H1 (cell line): Measurements from ENCODE around the gene BCL2L11. TPM values are rescaled to one million over a fixed set of nuclear protein-coding genes. Genes with fewer than 3 reads are reported as not detected.

Experiments used
- CTCF ChIA-PET: fragments of 300-600 bp; sonication (Branson Sonifier 250); formaldehyde crosslinking; loops from one replicate; lab custom pipeline; 2021; ENCODE audit not compliant: partially characterized antibody; lab: Charles Lee
- POLR2A ChIA-PET: fragments of 300-600 bp; sonication (Branson Sonifier 250); formaldehyde crosslinking; loops from one replicate; lab custom pipeline; 2021; ENCODE audit warnings: inconsistent platforms; ENCODE audit not compliant: partially characterized antibody; lab: Charles Lee
- DNase-seq, 2 experiments: peaks; one replicate each; pipeline versions ENCODE4 v3.0.0 to v3.0.0-alpha.2; 2010 to 2022; ENCODE audit warnings: low spot score in 2 of 2, low read depth in 1 of 2, mixed read lengths in 1 of 2
- FAIRE-seq: peaks from 2 replicates; lab custom pipeline; 2011; peaks lifted over from hg19 to GRCh38; lab: Jason Lieb, UNC
- H2AFZ ChIP-seq: 2 replicates; pipeline ENCODE4 v1.8.1; 2012; ENCODE audit warnings: low read length, inconsistent platforms
- H2AK5ac ChIP-seq: 2 replicates; pipeline ENCODE4 v1.6.1; 2013; ENCODE audit warnings: low read depth, low read length
- H2BK120ac ChIP-seq: replicated peaks from 2 replicates; pipeline ENCODE3; 2013; ENCODE audit warnings: low read depth, low read length, inconsistent platforms
- H2BK12ac ChIP-seq: 2 replicates; pipeline ENCODE4 v1.6.1; 2013; ENCODE audit warnings: low read depth, low read length
- H2BK15ac ChIP-seq: 2 replicates; pipeline ENCODE4 v1.6.1; 2013; ENCODE audit warnings: low read length
- H2BK20ac ChIP-seq: 2 replicates; pipeline ENCODE4 v1.6.1; 2013; ENCODE audit warnings: low read length
- H2BK5ac ChIP-seq: 2 replicates; pipeline ENCODE4 v1.6.1; 2013; ENCODE audit warnings: low read depth, low read length
- H3K14ac ChIP-seq: 2 replicates; pipeline ENCODE4 v1.6.1; 2013; ENCODE audit warnings: inconsistent platforms; ENCODE audit not compliant: insufficient read length
- H3K18ac ChIP-seq: 2 replicates; pipeline ENCODE4 v1.6.1; 2013; ENCODE audit warnings: low read length; ENCODE audit errors: extremely low read depth
- H3K23ac ChIP-seq: 2 replicates; pipeline ENCODE4 v1.6.1; 2013; ENCODE audit warnings: inconsistent platforms; ENCODE audit not compliant: insufficient read length
- H3K23me2 ChIP-seq: 2 replicates; pipeline ENCODE4 v1.6.1; 2013; ENCODE audit warnings: low read depth, low read length
- H3K27ac ChIP-seq: 2 replicates; pipeline ENCODE4 v1.6.1; 2011; ENCODE audit warnings: low read depth, low read length, inconsistent platforms
- H3K27me3 ChIP-seq, 4 experiments: replicated peaks in 1 of 4; 1 replicate in 1 of 4; 2 replicates in 3 of 4; pipeline versions ENCODE4 v1.6.1 to v1.8.1; 2011 to 2013; ENCODE audit warnings: low read length in 3 of 4, mild to moderate bottlenecking in 3 of 4, inconsistent platforms in 2 of 4, mixed read lengths in 2 of 4, moderate library complexity in 1 of 4; ENCODE audit not compliant: control insufficient read depth in 3 of 4, insufficient read depth in 3 of 4; ENCODE audit errors: extremely low read depth in 1 of 4
- H3K36me3 ChIP-seq, 4 experiments: 2 replicates each; pipeline versions ENCODE4 v1.6.1 to v1.8.1; 2011 to 2013; ENCODE audit warnings: mild to moderate bottlenecking in 4 of 4, low read length in 3 of 4, moderate library complexity in 2 of 4, control low read depth in 1 of 4, inconsistent platforms in 1 of 4; ENCODE audit not compliant: insufficient read depth in 4 of 4, control insufficient read depth in 2 of 4
- H3K4ac ChIP-seq: replicated peaks from 2 replicates; pipeline ENCODE3; 2013; ENCODE audit warnings: low read length, low read depth, mixed read lengths, inconsistent platforms; ENCODE audit not compliant: insufficient read length
- H3K4me1 ChIP-seq, 4 experiments: replicated peaks in 1 of 4; 1 replicate in 1 of 4; 2 replicates in 3 of 4; pipeline versions ENCODE4 v1.6.1 to v1.8.1; 2011 to 2013; ENCODE audit warnings: low read length in 3 of 4, inconsistent platforms in 2 of 4, mixed read lengths in 1 of 4; ENCODE audit not compliant: insufficient read depth in 4 of 4, control insufficient read depth in 3 of 4
- H3K4me2 ChIP-seq, 2 experiments: 2 replicates each; pipeline versions ENCODE4 v1.6.1 to v1.8.1; 2011 to 2013; ENCODE audit warnings: low read depth in 2 of 2, low read length in 2 of 2, control low read depth in 1 of 2, inconsistent platforms in 1 of 2, mild to moderate bottlenecking in 1 of 2; ENCODE audit not compliant: insufficient read depth in 1 of 2
- H3K4me3 ChIP-seq, 4 experiments: fragments of 200-600, 300-600 bp in 1 of 4; sonication (generic), shearing (Covaris generic), sonication (Bioruptor Twin) in 1 of 4; 2 replicates each; pipeline versions ENCODE4 v1.5.1 to v1.8.1; 2011 to 2016; ENCODE audit warnings: low read length in 4 of 4, low read depth in 3 of 4, control low read depth in 2 of 4, inconsistent platforms in 2 of 4, mild to moderate bottlenecking in 2 of 4, mixed read lengths in 1 of 4, moderate library complexity in 1 of 4; ENCODE audit not compliant: insufficient read depth in 2 of 4; ENCODE audit errors: extremely low read depth in 1 of 4
- H3K56ac ChIP-seq: replicated peaks from 2 replicates; pipeline ENCODE3; 2013; ENCODE audit warnings: low read depth, mild to moderate bottlenecking, mixed read lengths, low read length, inconsistent platforms; ENCODE audit not compliant: insufficient read length
- H3K79me1 ChIP-seq: 2 replicates; pipeline ENCODE4 v1.6.1; 2013; ENCODE audit warnings: low read depth, low read length, control low read depth
- H3K79me2 ChIP-seq, 2 experiments: 2 replicates each; pipeline versions ENCODE4 v1.6.1 to v1.8.1; 2012 to 2013; ENCODE audit warnings: low read length in 2 of 2, mild to moderate bottlenecking in 2 of 2, inconsistent platforms in 1 of 2; ENCODE audit not compliant: insufficient read depth in 2 of 2, control insufficient read depth in 1 of 2
- H3K9ac ChIP-seq, 4 experiments: replicated peaks in 1 of 4; 1 replicate in 1 of 4; 2 replicates in 3 of 4; pipeline versions ENCODE4 v1.6.1 to v1.8.1; 2011 to 2013; ENCODE audit warnings: low read depth in 3 of 4, low read length in 3 of 4, control low read depth in 2 of 4, mild to moderate bottlenecking in 2 of 4, moderate library complexity in 2 of 4, inconsistent platforms in 1 of 4; ENCODE audit errors: extremely low read depth in 1 of 4
- H3K9me3 ChIP-seq, 2 experiments: 2 replicates each; pipeline versions ENCODE4 v1.6.1 to v1.8.1; 2012 to 2013; ENCODE audit warnings: mild to moderate bottlenecking in 2 of 2, moderate library complexity in 2 of 2, control low read depth in 1 of 2, inconsistent platforms in 1 of 2, low read depth in 1 of 2, low read length in 1 of 2, mixed read lengths in 1 of 2; ENCODE audit not compliant: insufficient read depth in 2 of 2
- H4K20me1 ChIP-seq, 2 experiments: replicated peaks in 1 of 2; 2 replicates each; pipeline versions ENCODE3 to v1.8.1; 2011 to 2013; ENCODE audit warnings: inconsistent platforms in 2 of 2, low read length in 2 of 2, mild to moderate bottlenecking in 1 of 2; ENCODE audit not compliant: insufficient read depth in 2 of 2, control insufficient read depth in 1 of 2
- H4K5ac ChIP-seq: 2 replicates; pipeline ENCODE4 v1.6.1; 2013; ENCODE audit warnings: low read length, low read depth, mixed read lengths, inconsistent platforms; ENCODE audit not compliant: insufficient read length
- H4K8ac ChIP-seq: 2 replicates; pipeline ENCODE4 v1.8.0; 2013; ENCODE audit warnings: mild to moderate bottlenecking, moderate library complexity, low read length, inconsistent platforms; ENCODE audit not compliant: insufficient read depth; ENCODE audit errors: extremely low read depth
- H4K91ac ChIP-seq: replicated peaks from 2 replicates; pipeline ENCODE3; 2013; ENCODE audit warnings: low read length, mixed read lengths, inconsistent platforms; ENCODE audit not compliant: insufficient read length
- ASH2L ChIP-seq: fragments of 200-600, 300-600 bp; sonication (generic); IDR thresholded peaks from one replicate; pipeline ENCODE4 v1.7.1; 2017; ENCODE audit warnings: low read length
- CBX5 ChIP-seq: fragments of 300-800, 300-1000 bp; sonication (generic); IDR thresholded peaks from 2 replicates; pipeline ENCODE4 v1.7.1; 2016; ENCODE audit warnings: antibody characterized with exemption, low read length, low read depth
- CEBPB ChIP-seq: IDR thresholded peaks from 2 replicates; pipeline ENCODE4 v1.6.1; 2012; ENCODE audit warnings: low read depth, low read length
- KDM1A ChIP-seq: fragments of 200-600, 300-600 bp; sonication (generic); IDR thresholded peaks from 2 replicates; pipeline ENCODE4 v1.7.1; 2016; ENCODE audit warnings: mild to moderate bottlenecking, low read length, borderline replicate concordance
- KDM4A ChIP-seq: IDR thresholded peaks from one replicate; pipeline ENCODE4 v1.7.1; 2012; ENCODE audit warnings: low read depth, mild to moderate bottlenecking, moderate library complexity, low read length, inconsistent platforms; ENCODE audit not compliant: severe bottlenecking
- MAFK ChIP-seq: IDR thresholded peaks from 2 replicates; pipeline ENCODE4 v1.6.1; 2012; ENCODE audit warnings: low read depth, mild to moderate bottlenecking, improper control_type of control experiment, low read length
- POLR2A ChIP-seq, 2 experiments: IDR thresholded peaks; 1 replicate in 1 of 2; 2 replicates in 1 of 2; pipeline ENCODE4 v1.6.1; 2011; ENCODE audit warnings: low read depth in 2 of 2, low read length in 2 of 2, mild to moderate bottlenecking in 2 of 2; ENCODE audit errors: control extremely low read depth in 1 of 2
- POLR2AphosphoS5 ChIP-seq: IDR thresholded peaks from 2 replicates; pipeline ENCODE4 v1.6.1; 2011; ENCODE audit warnings: low read depth, low read length
- RAD21 ChIP-seq, 2 experiments: IDR thresholded peaks in 1 of 2; conservative IDR thresholded peaks in 1 of 2; 2 replicates each; pipeline ENCODE4 v1.6.1; 2011; ENCODE audit warnings: low read depth in 2 of 2, low read length in 2 of 2, improper control_type of control experiment in 1 of 2, inconsistent platforms in 1 of 2, mild to moderate bottlenecking in 1 of 2, moderate library complexity in 1 of 2
- RBBP5 ChIP-seq: IDR thresholded peaks from 2 replicates; pipeline ENCODE4 v1.7.1; 2012; ENCODE audit warnings: low read depth, mild to moderate bottlenecking, inconsistent platforms, low read length, moderate library complexity, borderline replicate concordance
- SAP30 ChIP-seq: fragments of 300-600 bp; sonication (generic); IDR thresholded peaks from 2 replicates; pipeline ENCODE4 v1.7.1; 2012; ENCODE audit warnings: low read length, moderate library complexity, mild to moderate bottlenecking, inconsistent platforms; ENCODE audit not compliant: insufficient read depth, insufficient replicate concordance
- SIRT6 ChIP-seq: IDR thresholded peaks from one replicate; pipeline ENCODE4 v1.7.1; 2012; ENCODE audit warnings: low read length, inconsistent platforms
- TAF1 ChIP-seq: IDR thresholded peaks from 2 replicates; pipeline ENCODE4 v1.6.1; 2011; ENCODE audit warnings: mild to moderate bottlenecking, low read depth, low read length
- TEAD4 ChIP-seq: IDR thresholded peaks from 2 replicates; pipeline ENCODE4 v1.6.1; 2012; ENCODE audit warnings: low read depth, low read length, inconsistent platforms, mixed read lengths
- WGBS, 2 experiments: shearing (Covaris generic) in 1 of 2; methylation state at CpG; one replicate each; pipeline versions ENCODE4 v1.1.6 to v1.1.7; 2013 to 2015; ENCODE audit warnings: low lambda C conversion rate in 2 of 2, mixed read lengths in 2 of 2, inconsistent platforms in 1 of 2, low coverage in 1 of 2, missing lambda C conversion rate in 1 of 2; ENCODE audit not compliant: insufficient replicate concordance in 2 of 2, insufficient coverage in 1 of 2, insufficient read length in 1 of 2; ENCODE audit errors: extremely low coverage in 1 of 2, missing lambda C conversion rate in 1 of 2; 5-methylcytosine and 5-hydroxymethylcytosine counted together
- polyA plus RNA-seq, 7 experiments: library from polyadenylated mRNA; depleted of rRNA in 3 of 7; stranded (reverse) in 5 of 7; unstranded in 2 of 7; fragments of >200 nt in 5 of 7; fragments of 200-250 nt in 2 of 7; gene quantifications; 1 replicate in 5 of 7; 2 replicates in 1 of 7; 4 replicates in 1 of 7; pipeline versions ENCODE4 v1.2.1 to v1.2.3, GENCODE V29; 2011 to 2013; ENCODE audit warnings: missing spikeins in 2 of 7, mixed read lengths in 2 of 7
- total RNA-seq: library from RNA; stranded (reverse); fragmentation: NEBNext Ultra II Directional; extraction: Animal tissue kit (Norgen Biotek cat#: 25700); gene quantifications from 2 replicates; pipeline ENCODE4 v1.2.1, GENCODE V29; 2021

Gene BCL2L11
- total and polyA plus RNA-seq, 2 of the 8 experiments (the other 6 are each of a cell fraction or from before 2014, with no cell fraction given) = 7.5 to 22.9 TPM

DNA sequence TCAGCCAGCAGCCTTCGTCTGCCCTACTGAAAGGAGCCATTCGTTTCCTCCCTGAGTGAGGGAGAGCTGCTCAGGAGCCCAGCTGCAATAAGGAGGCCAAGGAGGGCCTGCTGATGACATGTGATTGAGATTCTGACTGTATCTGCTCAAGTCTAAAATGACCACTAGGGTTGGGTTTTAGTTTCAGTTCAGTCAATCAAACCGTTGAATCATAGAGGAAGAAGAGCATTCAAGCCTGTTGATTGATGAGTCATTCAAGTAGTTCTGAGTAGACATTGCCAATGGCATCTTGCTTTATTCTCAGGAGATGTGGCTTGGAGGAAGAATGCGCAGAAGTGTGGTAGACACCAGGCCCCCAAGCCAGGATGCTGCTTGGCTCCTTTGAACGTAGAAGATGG is 19.9 kb upstream of the BCL2L11 start:
- H3K4me1 ChIP-seq = no peaks in the 10 kb centered on the region
- WGBS, 2 experiments = 94% methylated on average over 5 of the region's 5 CpGs; no CpG with 5 or more reads in 1 of the 2 experiments
- ChIA-PET POLR2A (interaction anchor here (1.3 kb wide), 1 partner anchor 20 kb away, joined by 3 read pairs; the partner anchor contains the start of gene BCL2L11), CTCF (interaction anchor here (1.0 to 1.2 kb wide), 2 partner anchors 12 to 16 kb away, joined by 3 to 4 read pairs; no protein-coding TSS in a partner anchor)
- no peak overlapping the region for H4K5ac ChIP-seq
- no peak overlapping the region for H4K8ac ChIP-seq
- no peaks in the 10 kb centered on the region for H4K20me1 ChIP-seq
- H2BK12ac ChIP-seq = no peak overlapping the region
- H4K91ac ChIP-seq = no peak overlapping the region
- no peak overlapping the region for H2BK120ac ChIP-seq
- H2BK5ac ChIP-seq = no peak overlapping the region
- no peak overlapping the region for H3K27ac ChIP-seq
- no peak overlapping the region for H3K18ac ChIP-seq
- no peak overlapping the region for H2AFZ ChIP-seq
- no peaks in the 10 kb centered on the region for H3K79me1 ChIP-seq
- no peak overlapping the region for H3K9ac ChIP-seq
- no peak overlapping the region for H2AK5ac ChIP-seq
- TF ChIP-seq CEBPB = no peak
- TF ChIP-seq MAFK = no peak
- no peak for TF ChIP-seq SIRT6
- no peak for TF ChIP-seq KDM4A
- no peak for TF ChIP-seq POLR2AphosphoS5
- no peak for TF ChIP-seq POLR2A (IDR thresholded peaks at IDR 0.05; ENCODE audit: control extremely low read depth in 1 of 2, low read depth in 2 of 2, low read length in 2 of 2)
- no peak for TF ChIP-seq RAD21 (IDR thresholded peaks at IDR 0.05 in 1 of 2, conservative IDR thresholded peaks at IDR 0.05 in 1 of 2; ENCODE audit: low read depth in 2 of 2, low read length in 2 of 2)
- TF ChIP-seq ASH2L = no peak
- no peak for TF ChIP-seq KDM1A
- TF ChIP-seq CBX5 = no peak
- TF ChIP-seq SAP30 = no peak
- TF ChIP-seq TAF1 = no peak
- no peak for TF ChIP-seq TEAD4
- no peak for TF ChIP-seq RBBP5
- no peak overlapping the region for H3K14ac ChIP-seq
- no peaks in the 10 kb centered on the region for H3K23me2 ChIP-seq
- FAIRE-seq (no peak), DNase-seq (no peak)
- H3K4me2 ChIP-seq = no peak overlapping the region
- no peak overlapping the region for H3K4ac ChIP-seq
- no peak overlapping the region for H2BK15ac ChIP-seq
- H3K56ac ChIP-seq = no peak overlapping the region
- H3K27me3 ChIP-seq = no peaks in the 10 kb centered on the region
- no peaks in the 10 kb centered on the region for H3K9me3 ChIP-seq
- H3K36me3 ChIP-seq = no peaks in the 10 kb centered on the region
- H3K79me2 ChIP-seq = no peaks in the 10 kb centered on the region
- no peak overlapping the region for H3K4me3 ChIP-seq
- no peak overlapping the region for H3K23ac ChIP-seq
- no peak overlapping the region for H2BK20ac ChIP-seq
